PFSK-1 (cell line): ENCODE results near the gene ATXN1.

Experiments
- FOXP2 ChIP-seq: optimal IDR thresholded peaks from 2 replicates; pipeline ENCODE3; 2011; ENCODE audit warnings: borderline replicate concordance, control low read depth, inconsistent platforms; ENCODE audit not compliant: insufficient read depth; ENCODE audit errors: extremely low read length, extremely low read depth
- POLR2AphosphoS5 ChIP-seq: IDR thresholded peaks from 2 replicates; pipeline ENCODE4 v1.6.1; 2012; ENCODE audit warnings: low read depth, mild to moderate bottlenecking, control low read depth, low read length, moderate library complexity
- SIN3A ChIP-seq: IDR thresholded peaks from 2 replicates; pipeline ENCODE4 v1.6.1; 2012; ENCODE audit warnings: mild to moderate bottlenecking, low read length, moderate library complexity, borderline replicate concordance; ENCODE audit not compliant: insufficient read depth
- TAF1 ChIP-seq: IDR thresholded peaks from 2 replicates; pipeline ENCODE4 v1.6.1; 2012; ENCODE audit warnings: low read length, control low read depth, borderline replicate concordance; ENCODE audit not compliant: insufficient read depth
- TF ChIP-seq, protein P1 (sequence below), 2 experiments: IDR thresholded peaks; 2 replicates each; pipeline versions ENCODE4 v1.6.1 to v1.8.0; 2011 to 2012; ENCODE audit warnings: low read depth in 2 of 2, low read length in 2 of 2, control low read depth in 1 of 2, inconsistent platforms in 1 of 2, mild to moderate bottlenecking in 1 of 2, moderate library complexity in 1 of 2; ENCODE audit not compliant: insufficient read depth in 1 of 2

Gene ATXN1

DNA sequence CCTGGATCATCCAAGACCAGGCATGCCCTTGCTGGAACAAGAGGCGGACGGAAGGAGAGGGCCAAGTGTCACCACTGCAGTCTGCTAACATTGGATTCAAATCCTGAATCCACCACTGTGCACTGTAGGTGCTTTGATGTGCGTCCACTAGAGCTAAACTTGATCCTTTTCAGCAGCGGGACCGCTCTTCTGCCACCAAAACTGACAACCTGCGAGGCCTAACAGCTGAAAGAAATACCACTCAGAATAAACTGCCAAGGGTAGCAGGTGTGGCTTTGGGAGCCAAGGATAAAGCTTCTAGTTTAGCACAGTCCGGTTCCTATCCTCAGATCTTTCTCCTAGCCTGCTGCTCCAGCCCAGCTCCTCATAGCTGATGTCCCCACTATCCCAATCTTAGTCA, 108.0 kb downstream of the ATXN1 start:
- TF ChIP-seq, protein P1, sequence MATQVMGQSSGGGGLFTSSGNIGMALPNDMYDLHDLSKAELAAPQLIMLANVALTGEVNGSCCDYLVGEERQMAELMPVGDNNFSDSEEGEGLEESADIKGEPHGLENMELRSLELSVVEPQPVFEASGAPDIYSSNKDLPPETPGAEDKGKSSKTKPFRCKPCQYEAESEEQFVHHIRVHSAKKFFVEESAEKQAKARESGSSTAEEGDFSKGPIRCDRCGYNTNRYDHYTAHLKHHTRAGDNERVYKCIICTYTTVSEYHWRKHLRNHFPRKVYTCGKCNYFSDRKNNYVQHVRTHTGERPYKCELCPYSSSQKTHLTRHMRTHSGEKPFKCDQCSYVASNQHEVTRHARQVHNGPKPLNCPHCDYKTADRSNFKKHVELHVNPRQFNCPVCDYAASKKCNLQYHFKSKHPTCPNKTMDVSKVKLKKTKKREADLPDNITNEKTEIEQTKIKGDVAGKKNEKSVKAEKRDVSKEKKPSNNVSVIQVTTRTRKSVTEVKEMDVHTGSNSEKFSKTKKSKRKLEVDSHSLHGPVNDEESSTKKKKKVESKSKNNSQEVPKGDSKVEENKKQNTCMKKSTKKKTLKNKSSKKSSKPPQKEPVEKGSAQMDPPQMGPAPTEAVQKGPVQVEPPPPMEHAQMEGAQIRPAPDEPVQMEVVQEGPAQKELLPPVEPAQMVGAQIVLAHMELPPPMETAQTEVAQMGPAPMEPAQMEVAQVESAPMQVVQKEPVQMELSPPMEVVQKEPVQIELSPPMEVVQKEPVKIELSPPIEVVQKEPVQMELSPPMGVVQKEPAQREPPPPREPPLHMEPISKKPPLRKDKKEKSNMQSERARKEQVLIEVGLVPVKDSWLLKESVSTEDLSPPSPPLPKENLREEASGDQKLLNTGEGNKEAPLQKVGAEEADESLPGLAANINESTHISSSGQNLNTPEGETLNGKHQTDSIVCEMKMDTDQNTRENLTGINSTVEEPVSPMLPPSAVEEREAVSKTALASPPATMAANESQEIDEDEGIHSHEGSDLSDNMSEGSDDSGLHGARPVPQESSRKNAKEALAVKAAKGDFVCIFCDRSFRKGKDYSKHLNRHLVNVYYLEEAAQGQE (IDR thresholded peaks at IDR 0.05; ENCODE audit: insufficient read depth in 1 of 2, low read depth in 2 of 2, low read length in 2 of 2): no peak
- TF ChIP-seq SIN3A (no peak), FOXP2 (no peak), TAF1 (no peak), POLR2AphosphoS5 (no peak; the same call in 1 of the 2 replicates)

DNA sequence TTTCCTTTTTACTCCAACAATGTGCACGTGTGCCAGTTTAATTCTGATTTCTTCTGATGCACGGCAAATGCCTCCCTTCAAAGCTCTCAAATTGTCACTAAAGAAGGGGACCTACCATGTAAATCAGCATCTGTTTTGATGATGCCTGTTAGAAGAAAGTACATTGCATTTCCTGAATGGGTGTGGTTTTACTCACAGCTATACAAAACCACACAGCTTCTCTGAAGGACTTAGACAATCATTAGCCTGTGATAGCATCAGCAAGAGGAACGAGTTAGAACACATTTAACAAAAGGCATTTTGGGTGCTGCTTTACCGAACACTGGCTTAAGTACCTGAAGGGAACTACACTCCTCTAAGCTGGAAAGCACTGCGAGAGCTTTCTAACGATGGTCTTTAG, 109.4 kb downstream of the ATXN1 start:
- TF ChIP-seq FOXP2 (no peak), SIN3A (no peak), TAF1 (no peak), POLR2AphosphoS5 (no peak)
- TF ChIP-seq, protein P1 (IDR thresholded peaks at IDR 0.05; ENCODE audit: insufficient read depth in 1 of 2, low read depth in 2 of 2, low read length in 2 of 2): no peak

DNA sequence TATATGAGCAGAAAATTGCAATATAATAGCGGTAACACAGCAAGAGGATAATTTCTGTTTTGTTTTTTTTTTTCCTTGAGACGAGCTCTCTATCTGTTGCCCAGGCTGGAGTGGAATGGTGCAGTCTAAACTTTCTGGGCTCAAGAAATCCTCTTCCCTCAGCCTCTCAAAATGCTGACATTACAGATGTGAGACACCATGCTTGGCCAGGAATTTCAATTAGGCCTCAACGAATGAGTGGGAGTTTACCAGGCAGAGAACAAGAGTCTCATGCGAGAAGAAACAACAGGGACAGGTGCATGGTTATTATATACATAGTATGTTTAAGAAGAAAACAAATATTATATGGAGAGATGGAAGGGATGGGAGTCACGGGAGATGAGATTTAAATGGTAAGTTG, 111.4 kb downstream of the ATXN1 start:
- TF ChIP-seq, protein P1 (IDR thresholded peaks at IDR 0.05; ENCODE audit: insufficient read depth in 1 of 2, low read depth in 2 of 2, low read length in 2 of 2): no peak
- TF ChIP-seq FOXP2 (no peak), SIN3A (no peak), POLR2AphosphoS5 (0 out of 2 replicates have a peak, but pooled peaks have one; percentile 12), TAF1 (no peak)

DNA sequence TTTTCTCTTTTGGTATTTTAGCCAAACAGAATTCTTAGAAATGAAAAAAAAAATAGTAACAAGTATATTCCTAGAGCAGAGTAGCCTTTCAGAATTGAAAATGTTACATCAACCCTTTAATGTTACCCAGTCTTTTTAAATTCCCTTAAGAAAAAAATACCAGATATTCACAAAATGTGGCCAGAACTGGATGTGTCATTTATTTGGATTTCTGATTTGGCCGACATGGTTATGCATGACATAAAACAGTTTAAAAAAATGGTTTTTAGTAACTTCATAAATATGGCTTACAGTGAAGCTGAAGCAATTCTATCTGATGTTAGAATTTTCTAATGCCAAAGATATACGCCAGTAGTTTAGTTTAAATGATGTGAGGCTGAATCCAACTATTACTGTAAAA, 112.0 kb downstream of the ATXN1 start:
- no peak for TF ChIP-seq SIN3A
- TF ChIP-seq, protein P1 (IDR thresholded peaks at IDR 0.05; ENCODE audit: insufficient read depth in 1 of 2, low read depth in 2 of 2, low read length in 2 of 2): no peak

DNA sequence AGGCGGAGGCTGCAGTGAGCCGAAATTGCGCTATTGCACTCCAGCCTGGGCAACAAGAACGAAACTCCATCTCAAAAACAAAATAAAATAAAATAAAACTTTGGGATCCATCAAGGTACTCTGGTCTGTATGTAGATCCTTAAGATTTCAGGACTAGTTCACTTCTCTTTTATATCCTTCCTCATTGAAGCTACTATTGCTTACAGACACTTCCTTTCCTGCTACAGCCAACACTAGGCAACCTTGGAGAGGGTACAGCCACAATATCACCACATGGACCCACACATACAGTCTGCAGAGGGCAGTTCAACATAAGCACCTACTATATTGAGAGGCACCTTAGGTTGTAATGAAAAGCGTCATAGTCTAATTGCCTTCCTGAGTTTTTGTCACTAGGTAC, 113.3 kb downstream of the ATXN1 start:
- no peak for TF ChIP-seq TAF1

DNA sequence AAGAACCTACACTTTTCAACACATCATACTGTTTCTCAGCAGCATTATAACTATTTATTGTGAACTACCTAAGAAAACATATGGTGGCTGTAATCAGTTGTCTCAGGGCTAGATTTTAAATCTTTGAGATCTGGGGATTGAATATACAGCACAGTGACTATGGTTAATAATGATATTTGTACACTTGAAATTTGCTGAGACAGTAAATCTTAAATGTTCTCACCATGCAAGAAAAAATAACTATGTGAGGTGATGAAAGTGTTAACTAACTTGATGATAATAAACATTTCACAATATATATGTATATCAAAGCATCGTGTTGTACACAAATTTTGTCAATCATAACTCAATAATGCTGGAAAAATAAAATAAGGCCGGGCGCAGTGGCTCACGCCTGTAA, 113.8 kb downstream of the ATXN1 start:
- 0 out of 2 replicates have a peak, but pooled peaks have one; percentile 17 for TF ChIP-seq POLR2AphosphoS5
- TF ChIP-seq FOXP2: no peak
- no peak for TF ChIP-seq TAF1
- no peak for TF ChIP-seq SIN3A
- TF ChIP-seq, protein P1 (IDR thresholded peaks at IDR 0.05; ENCODE audit: insufficient read depth in 1 of 2, low read depth in 2 of 2, low read length in 2 of 2): no peak
